B cell (primary cell): ENCODE data around the gene SYNPO. TPM values are rescaled to one million over a fixed set of nuclear protein-coding genes. Genes with fewer than 3 reads are reported as not detected.

Experiments
- ATAC-seq: fragments of 200-7000 bp; cut with Tn5 transposase; one replicate; pipeline ENCODE4 v1.10.0; 2021; ENCODE audit warnings: low read depth, mild to moderate bottlenecking, moderate number of reproducible peaks, moderate library complexity
- CTCF ChIA-PET: fragments of 350-600 bp; sonication (Branson Sonifier 250); formaldehyde crosslinking; loops from one replicate; lab custom pipeline; 2021; ENCODE audit warnings: antibody characterized with exemption, inconsistent platforms; lab: Charles Lee
- POLR2A ChIA-PET: fragments of 350-600 bp; sonication (Branson Sonifier 250); formaldehyde crosslinking; loops from one replicate; lab custom pipeline; 2021; ENCODE audit warnings: antibody characterized with exemption; lab: Charles Lee
- DNase-seq: peaks from one replicate; pipeline ENCODE4 v3.0.0; 2013
- H2AFZ ChIP-seq: 2 replicates; pipeline ENCODE4 v1.6.1; 2012; ENCODE audit warnings: mild to moderate bottlenecking, low read depth, low read length; ENCODE audit not compliant: insufficient read depth, poor library complexity, severe bottlenecking
- H3K27ac ChIP-seq, 2 donors: 1 replicate in 1 of 2; 2 replicates in 1 of 2; pipeline ENCODE4 v1.5.1; 2012 to 2013; ENCODE audit warnings: low read length in 2 of 2, mild to moderate bottlenecking in 2 of 2, moderate library complexity in 1 of 2
- H3K27me3 ChIP-seq, 4 experiments: fragments of 200-600 bp in 1 of 4; sonication (generic) in 1 of 4; replicated peaks in 1 of 4; 1 replicate in 2 of 4; 2 replicates in 2 of 4; pipeline versions ENCODE4 v1.6.1 to v1.7.0; 2013 to 2016; ENCODE audit warnings: low read length in 3 of 4, mild to moderate bottlenecking in 2 of 4, mixed read lengths in 1 of 4, moderate library complexity in 1 of 4; ENCODE audit not compliant: insufficient read depth in 4 of 4, control insufficient read depth in 3 of 4; ENCODE audit errors: control extremely low read depth in 1 of 4
- H3K36me3 ChIP-seq, 2 experiments: replicated peaks in 1 of 2; 1 replicate in 1 of 2; 2 replicates in 1 of 2; pipeline versions ENCODE4 v1.6.1 to v1.7.1; 2013; ENCODE audit warnings: low read length in 1 of 2; ENCODE audit not compliant: insufficient read depth in 2 of 2, control insufficient read depth in 1 of 2; ENCODE audit errors: control extremely low read depth in 1 of 2, extremely low read depth in 1 of 2
- H3K4me1 ChIP-seq, 2 donors: fragments of 200-600 bp in 1 of 2; sonication (generic) in 1 of 2; 1 replicate in 1 of 2; 2 replicates in 1 of 2; pipeline versions ENCODE4 v1.5.1 to v1.6.1; 2013 to 2017; ENCODE audit warnings: low read length in 2 of 2; ENCODE audit not compliant: control insufficient read depth in 2 of 2, insufficient read depth in 2 of 2
- H3K4me2 ChIP-seq: replicated peaks from 2 replicates; pipeline ENCODE3; 2012; ENCODE audit warnings: mild to moderate bottlenecking, low read depth, low read length; ENCODE audit not compliant: poor library complexity, severe bottlenecking
- H3K4me3 ChIP-seq, 5 experiments: fragments of 200-600 bp in 1 of 5; sonication (generic) in 1 of 5; 1 replicate in 3 of 5; 2 replicates in 2 of 5; pipeline versions ENCODE4 v1.5.1 to v1.7.0; 2011 to 2016; ENCODE audit warnings: low read length in 4 of 5, mild to moderate bottlenecking in 4 of 5, low read depth in 2 of 5, control low read depth in 1 of 5, moderate library complexity in 1 of 5; ENCODE audit not compliant: insufficient read depth in 1 of 5; ENCODE audit errors: control extremely low read depth in 1 of 5, extremely low read depth in 1 of 5
- H3K79me2 ChIP-seq: fragments of 200-600 bp; sonication (generic); one replicate; pipeline ENCODE4 v1.6.0; 2016; ENCODE audit warnings: low read length; ENCODE audit not compliant: control insufficient read depth, insufficient read depth
- H3K9ac ChIP-seq: fragments of 200-600 bp; sonication (generic); 2 replicates; pipeline ENCODE4 v1.6.1; 2017; ENCODE audit warnings: mild to moderate bottlenecking, low read length, moderate library complexity
- H3K9me3 ChIP-seq, 3 donors: one replicate each; pipeline versions ENCODE4 v1.6.1 to v1.7.1; 2013; ENCODE audit warnings: low read length in 2 of 3; ENCODE audit not compliant: control insufficient read depth in 2 of 3, insufficient read depth in 1 of 3; ENCODE audit errors: control extremely low read depth in 1 of 3
- H4K20me1 ChIP-seq: 2 replicates; pipeline ENCODE4 v1.6.0; 2012; ENCODE audit warnings: mild to moderate bottlenecking, low read length; ENCODE audit not compliant: insufficient read depth, control insufficient read depth, poor library complexity, severe bottlenecking
- H3K27ac Mint-ChIP-seq: one replicate; pipeline ENCODE4 v1.8.0; 2021; ENCODE audit warnings: mixed read lengths
- H3K27me3 Mint-ChIP-seq: one replicate; pipeline ENCODE4 v1.8.0; 2021; ENCODE audit warnings: mixed read lengths
- H3K4me1 Mint-ChIP-seq: one replicate; pipeline ENCODE4 v1.8.0; 2021; ENCODE audit warnings: mixed read lengths
- H3K4me3 Mint-ChIP-seq: one replicate; pipeline ENCODE4 v1.8.0; 2021; ENCODE audit warnings: mixed read lengths
- H3K9me3 Mint-ChIP-seq: one replicate; pipeline ENCODE4 v1.8.0; 2022; ENCODE audit warnings: mixed read lengths; ENCODE audit not compliant: insufficient read depth
- CTCF ChIP-seq: fragments of 200-600 bp; IDR thresholded peaks from one replicate; pipeline ENCODE4 v1.8.0; 2022; ENCODE audit warnings: antibody characterized with exemption, mild to moderate bottlenecking
- EZH2 ChIP-seq: IDR thresholded peaks from 2 replicates; pipeline ENCODE4 v1.6.1; 2012; ENCODE audit warnings: borderline replicate concordance, low read depth, mild to moderate bottlenecking, moderate library complexity, low read length; ENCODE audit not compliant: insufficient read depth, poor library complexity, severe bottlenecking
- WGBS: methylation state at CpG from one replicate; pipeline ENCODE4 v1.1.5; 2013; ENCODE audit warnings: missing lambda C conversion rate; ENCODE audit not compliant: insufficient coverage; 5-methylcytosine and 5-hydroxymethylcytosine counted together
- intact Hi-C: fragments of 100-400 bp; cut with micrococcal nuclease; formaldehyde crosslinking; loops from one replicate; pipeline ENCODE4 v1.10.0; 2022
- polyA plus RNA-seq: library from polyadenylated mRNA; depleted of rRNA; stranded (reverse); fragments of >200 nt; gene quantifications from 2 replicates; pipeline ENCODE4 v1.2.3, GENCODE V29; 2012
- total RNA-seq, 2 donors: library from RNA; stranded (reverse); fragments of 120-200 nt in 1 of 2; gene quantifications; 1 replicate in 1 of 2; 2 replicates in 1 of 2; pipeline versions ENCODE4 v1.2.3 to v1.2.4, GENCODE V29; 2013 to 2022

The SYNPO gene
- total and polyA plus RNA-seq, 2 donors (not counting 1 experiment from before 2014, with no cell fraction given): 13.2 to 16.8 TPM

- Histone ChIP-seq H3K9me3 (no peaks in the 10 kb centered on the region), H3K4me3 (no peak overlapping the region), H3K4me2 (no peak overlapping the region), H3K79me2 (no peaks in the 10 kb centered on the region), H3K27ac (no peak overlapping the region), H2AFZ (no peak overlapping the region), H3K9ac (no peak overlapping the region), H3K27me3 (no peaks in the 10 kb centered on the region), H4K20me1 (peaks cover 9% of the 10 kb centered on the region), H3K4me1 (no peaks in the 10 kb centered on the region), H3K36me3 (no peaks in the 10 kb centered on the region)
- intact Hi-C loops: no loop called here
- peaks cover 2% of the 10 kb centered on the region for H3K27me3 Mint-ChIP-seq
- DNase-seq (no peak), ATAC-seq (no peak)
- TF ChIP-seq EZH2: no peak
- ChIA-PET CTCF (no interaction called here), POLR2A (no interaction called here)
- H3K4me3 Mint-ChIP-seq: no peak overlapping the region
- H3K27ac Mint-ChIP-seq: no peak overlapping the region
- H3K4me1 Mint-ChIP-seq: peaks cover 7% of the 10 kb centered on the region
- H3K9me3 Mint-ChIP-seq: no peaks in the 10 kb centered on the region
- 92% methylated on average over 2 of the region's 6 CpGs for WGBS
These were observed 3.8 kb upstream of the SYNPO start for GRCh38 chr5:150636391-150637244.

GRCh38 chr5:150637245-150638052 is 3.0 kb upstream of the SYNPO start:
- peaks cover 2% of the 10 kb centered on the region for H3K27me3 Mint-ChIP-seq
- H3K27ac Mint-ChIP-seq: no peak overlapping the region
- H4K20me1 ChIP-seq: peaks cover 9% of the 10 kb centered on the region
- peaks cover 7% of the 10 kb centered on the region for H3K4me1 Mint-ChIP-seq
- no peak overlapping the region for H3K27ac ChIP-seq
- no peak overlapping the region for H3K9ac ChIP-seq
- CTCF ChIA-PET: no interaction called here
- intact Hi-C loops: no loop called here
- no peak overlapping the region for H3K4me3 Mint-ChIP-seq
- no peaks in the 10 kb centered on the region for H3K27me3 ChIP-seq
- H3K36me3 ChIP-seq: peaks cover 0 to 5% of the 10 kb centered on the region in 2 experiments
- H3K9me3 ChIP-seq: no peaks in the 10 kb centered on the region
- H2AFZ ChIP-seq: no peak overlapping the region
- no peak for TF ChIP-seq CTCF
- no peak for TF ChIP-seq EZH2
- no peak overlapping the region for H3K4me3 ChIP-seq
- no peak overlapping the region for H3K4me2 ChIP-seq
- no peaks in the 10 kb centered on the region for H3K4me1 ChIP-seq
- no peaks in the 10 kb centered on the region for H3K79me2 ChIP-seq
- ATAC-seq (no peak), DNase-seq (no peak)
- POLR2A ChIA-PET: no interaction called here
- 23% methylated on average over 18 of the region's 21 CpGs for WGBS
- no peaks in the 10 kb centered on the region for H3K9me3 Mint-ChIP-seq
